ENCODE measurements around the gene PDIA5.

- TF ChIP-seq, protein P1, sequence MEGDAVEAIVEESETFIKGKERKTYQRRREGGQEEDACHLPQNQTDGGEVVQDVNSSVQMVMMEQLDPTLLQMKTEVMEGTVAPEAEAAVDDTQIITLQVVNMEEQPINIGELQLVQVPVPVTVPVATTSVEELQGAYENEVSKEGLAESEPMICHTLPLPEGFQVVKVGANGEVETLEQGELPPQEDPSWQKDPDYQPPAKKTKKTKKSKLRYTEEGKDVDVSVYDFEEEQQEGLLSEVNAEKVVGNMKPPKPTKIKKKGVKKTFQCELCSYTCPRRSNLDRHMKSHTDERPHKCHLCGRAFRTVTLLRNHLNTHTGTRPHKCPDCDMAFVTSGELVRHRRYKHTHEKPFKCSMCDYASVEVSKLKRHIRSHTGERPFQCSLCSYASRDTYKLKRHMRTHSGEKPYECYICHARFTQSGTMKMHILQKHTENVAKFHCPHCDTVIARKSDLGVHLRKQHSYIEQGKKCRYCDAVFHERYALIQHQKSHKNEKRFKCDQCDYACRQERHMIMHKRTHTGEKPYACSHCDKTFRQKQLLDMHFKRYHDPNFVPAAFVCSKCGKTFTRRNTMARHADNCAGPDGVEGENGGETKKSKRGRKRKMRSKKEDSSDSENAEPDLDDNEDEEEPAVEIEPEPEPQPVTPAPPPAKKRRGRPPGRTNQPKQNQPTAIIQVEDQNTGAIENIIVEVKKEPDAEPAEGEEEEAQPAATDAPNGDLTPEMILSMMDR (IDR thresholded peaks at IDR 0.05) = no peak
- TF ChIP-seq POLR2A (IDR thresholded peaks at IDR 0.05) = no peak
These were observed 1.9 kb upstream of the PDIA5 start for GRCh38 chr3:123064914-123065313.
